Heart right ventricle (tissue), 16 donors: Measurements from ENCODE around the gene KRTAP12-4. TPM values are rescaled to one million over a fixed set of nuclear protein-coding genes. Genes with fewer than 3 reads are reported as not detected.
"Not testable (repeated sequence)": the region's sequence is repeated elsewhere in the genome, so short reads cannot be mapped to it uniquely, and the experiment has no call there.

Experiments used
- ATAC-seq, 8 donors: fragments of 200-7000 bp; cut with Tn5 transposase; one replicate each; pipeline ENCODE4 v1.9.1; 2020; ENCODE audit warnings: mild to moderate bottlenecking in 8 of 8, moderate library complexity in 8 of 8, moderate number of reproducible peaks in 1 of 8
- DNase-seq, 2 donors: peaks; one replicate each; pipeline ENCODE4 v3.0.0-alpha.2; 2020
- H3K27ac ChIP-seq, 10 donors: fragments of 200-600 bp; sonication (generic) in 2 of 10; one replicate each; pipeline versions ENCODE4 v1.5.0 to v1.8.0; 2020 to 2022; ENCODE audit warnings: mild to moderate bottlenecking in 3 of 10
- H3K27me3 ChIP-seq, 7 donors: fragments of 200-600 bp; one replicate each; pipeline ENCODE4 v1.8.0; 2021 to 2022; ENCODE audit warnings: mild to moderate bottlenecking in 2 of 7
- H3K36me3 ChIP-seq, 9 donors: fragments of 200-600 bp; sonication (generic) in 1 of 9; one replicate each; pipeline versions ENCODE4 v1.5.0 to v1.8.0; 2020 to 2022; ENCODE audit warnings: mild to moderate bottlenecking in 2 of 9
- H3K4me1 ChIP-seq, 9 donors: fragments of 200-600 bp; sonication (generic) in 1 of 9; one replicate each; pipeline versions ENCODE4 v1.5.0 to v1.8.0; 2020 to 2022; ENCODE audit warnings: mild to moderate bottlenecking in 4 of 9
- H3K4me3 ChIP-seq, 10 donors: fragments of 200-600 bp; sonication (generic) in 2 of 10; one replicate each; pipeline versions ENCODE4 v1.5.0 to v1.8.0; 2020 to 2022; ENCODE audit warnings: mild to moderate bottlenecking in 7 of 10, moderate library complexity in 2 of 10
- H3K9me3 ChIP-seq, 11 donors: fragments of 200-600 bp in 10 of 11; sonication (generic) in 2 of 11; one replicate each; pipeline versions ENCODE4 v1.5.0 to v1.8.0; 2013 to 2022; ENCODE audit warnings: mild to moderate bottlenecking in 2 of 11, control low read depth in 1 of 11, moderate library complexity in 1 of 11
- CTCF ChIP-seq, 9 donors: fragments of 200-600 bp; sonication (generic) in 2 of 9; IDR thresholded peaks; one replicate each; pipeline versions ENCODE4 v1.5.0 to v1.8.0; 2021 to 2022; ENCODE audit warnings: antibody characterized with exemption in 9 of 9, mild to moderate bottlenecking in 5 of 9, moderate library complexity in 1 of 9
- WGBS, 2 donors: extraction: QIAGEN DNeasy Blood & Tissue Kit; methylation state at CpG; one replicate each; pipeline ENCODE4 v1.1.7; 2013; ENCODE audit warnings: inconsistent platforms in 1 of 2; 5-methylcytosine and 5-hydroxymethylcytosine counted together
- intact Hi-C, 10 donors: fragments of 100-400 bp; cut with DNase I; formaldehyde crosslinking; loops; one replicate each; pipeline versions ENCODE4 v1.11.1 to v1.14.2; 2022
- polyA plus RNA-seq, 2 donors: library from polyadenylated mRNA; stranded (reverse); fragments of 200-250 nt; gene quantifications; one replicate each; pipeline ENCODE4 v1.2.3, GENCODE V29; 2013
- total RNA-seq, 10 donors: library from RNA; stranded (reverse); fragmentation: NEBNext Ultra II Directional in 3 of 10; extraction: Animal tissue kit (Norgen Biotek cat#: 25700) in 3 of 10; gene quantifications; one replicate each; pipeline versions ENCODE4 v1.2.1 to v1.2.4, GENCODE V29; 2021 to 2023
- donor health status: Arrhythmogenic right ventricular cardiomyopathy.
- donor health status: ischemic (EF 13 %, LVEDD 7.1; RV severe dilation, severe dysfunction).
- donor health status: healthy with polysubstance abuse.
- donor health status: DM: no; HTN: yes; CAD: no.
- donor health status: DM: no; HTN: no; CAD: no.
- donor health status: ischemic (EF 25% LVEDD 6.9; RV normal size, moderate dysfunction).
- donor health status: ischemic (EF 25% LVEDD 5.7; RV mildly dilated, moderate dysfunction).
- donor health status: healthy.
- donor health status: DM: yes; HTN: yes; CAD: no.
- donor health status: Ischemic cardiomyopathy.
- donor health status: ischemic (EF 35%, LVEDD 5.7; RV mildly dilated, moderate dysfunction).
- donor health status: nonischemic (EF 11% LVEDD 7.7; RV severe dilation, severe dysfunction).
- donor health status: DM: yes; HTN: yes; CAD: no.
- donor health status: PGD.
- donor health status: ischemic (EF 29% LVEDD 5.4; RV normal size, mild dysfunction).
- donor health status: nonischemic (EF 23%, LVEDD 6.1; RV moderate dilation, normal function).

The KRTAP12-4 gene
- total and polyA plus RNA-seq, 12 donors: not detected

DNA sequence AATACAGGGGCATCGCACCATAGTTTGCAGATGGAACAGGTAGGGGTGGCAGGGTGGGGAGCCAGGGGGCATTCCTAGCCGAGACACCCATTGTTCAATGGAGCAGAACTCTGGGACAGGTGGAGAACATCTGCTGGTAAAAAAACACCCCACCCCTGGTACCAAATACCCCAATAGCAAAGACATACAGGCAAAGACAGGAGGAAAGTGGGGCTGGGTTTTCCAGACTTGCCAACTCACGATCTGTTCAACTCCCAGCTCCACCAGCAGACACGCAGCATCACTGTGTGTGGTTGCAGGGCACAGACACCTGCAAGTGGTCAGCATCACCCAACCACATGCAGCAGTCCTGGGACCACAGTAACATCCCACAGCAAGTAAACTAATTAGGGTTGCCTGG is 42.9 kb downstream of the KRTAP12-4 start:
- Histone ChIP-seq H3K4me1 (no peaks in the 10 kb centered on the region), H3K27ac (no peak overlapping the region), H3K36me3 (no peaks in the 10 kb centered on the region), H3K27me3 (peaks cover 0 to 35% (median 5%) of the 10 kb centered on the region in 7 donors), H3K4me3 (no peak overlapping the region), H3K9me3 (peaks cover 0 to 47% (median 14%) of the 10 kb centered on the region in 11 donors)
- intact Hi-C loops: loop anchor here in 1 of 10 donors (10.0 kb wide), 1 partner anchor 133 kb away; no protein-coding TSS in a partner anchor
- 83 to 86% methylated on average over 4 of the region's 4 CpGs for WGBS, 2 donors
- ATAC-seq: no peak
- TF ChIP-seq CTCF (IDR thresholded peaks at IDR 0.05): no peak
- DNase-seq: no peak

GRCh38 chr21:44610157-44610843 is 44.2 kb downstream of the KRTAP12-4 start:
- H3K27me3 ChIP-seq: peaks cover 0 to 30% (median 3%) of the 10 kb centered on the region in 7 donors
- H3K4me3 ChIP-seq, H3K27ac ChIP-seq, H3K4me1 ChIP-seq, H3K36me3 ChIP-seq, DNase-seq, ATAC-seq: not testable (repeated sequence)
- H3K9me3 ChIP-seq: peaks cover 0 to 53% (median 14%) of the 10 kb centered on the region in 11 donors
- WGBS, 2 donors: 92 to 93% methylated on average over 7 of the region's 7 CpGs
- intact Hi-C loops: loop anchor here in 1 of 10 donors (10.0 kb wide), 1 partner anchor 135 kb away; no protein-coding TSS in a partner anchor

- no peak for TF ChIP-seq CTCF (IDR thresholded peaks at IDR 0.05)
- H3K4me1 ChIP-seq: no peaks in the 10 kb centered on the region
- DNase-seq (no peak), ATAC-seq (no peak)
- intact Hi-C loops: no loop called here
- H3K27ac ChIP-seq: no peak overlapping the region
- H3K9me3 ChIP-seq: peaks cover 0 to 58% (median 14%) of the 10 kb centered on the region in 11 donors
- peaks cover 0 to 24% (median 5%) of the 10 kb centered on the region in 7 donors for H3K27me3 ChIP-seq
- no peak overlapping the region for H3K4me3 ChIP-seq
- no peaks in the 10 kb centered on the region for H3K36me3 ChIP-seq
These were observed 45.3 kb downstream of the KRTAP12-4 start for GRCh38 chr21:44609193-44609592.

DNA sequence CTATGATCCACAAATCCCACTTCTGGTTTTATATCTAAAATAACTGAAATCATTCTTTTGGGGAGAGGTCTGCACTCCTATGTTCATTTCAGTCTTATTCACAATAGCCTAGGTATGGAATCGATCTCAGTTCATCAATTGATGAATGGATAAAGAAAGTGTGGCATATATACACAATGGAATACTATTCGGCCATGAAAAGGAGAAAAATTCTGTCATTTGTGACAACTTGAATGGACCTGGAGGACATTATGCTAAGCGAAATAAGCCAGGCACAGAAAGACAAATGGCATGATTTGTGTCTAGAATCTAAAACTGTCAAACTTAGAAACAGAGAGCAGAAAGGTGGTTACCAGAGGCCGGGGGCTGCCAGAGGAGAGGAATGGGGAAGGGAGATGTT is 48.0 kb downstream of the KRTAP12-4 start:
- no peak for TF ChIP-seq CTCF (IDR thresholded peaks at IDR 0.05)
- no peak for ATAC-seq

More for the DNA sequence above, 48.0 kb downstream of the KRTAP12-4 start:
- intact Hi-C loops: no loop called here
- no peak for DNase-seq
- Histone ChIP-seq H3K27me3 (peaks cover 0 to 21% (median 12%) of the 10 kb centered on the region in 7 donors), H3K4me3 (no peak overlapping the region), H3K9me3 (peaks cover 0 to 56% (median 14%) of the 10 kb centered on the region in 11 donors), H3K36me3 (no peaks in the 10 kb centered on the region), H3K4me1 (no peaks in the 10 kb centered on the region), H3K27ac (no peak overlapping the region)
- WGBS, 2 donors: 73 to 77% methylated on average over 4 of the region's 4 CpGs

Other genes starting within 250 kb of the KRTAP12-4 start
- gene LRRC3, start 199.1 kb downstream of the KRTAP12-4 start, total RNA-seq: 1 to 10 TPM; 1.2 to 3.2 (median 2.1) TPM
- gene LRRC3, start 199.1 kb downstream of the KRTAP12-4 start, polyA plus RNA-seq: 1 to 10 TPM; 1.2 to 2.3 TPM
- gene KRTAP10-1, start 114.5 kb downstream of the KRTAP12-4 start, total RNA-seq: not detected
- not detected for gene KRTAP10-1, start 114.5 kb downstream of the KRTAP12-4 start, polyA plus RNA-seq
- not detected for gene KRTAP10-2, start 103.2 kb downstream of the KRTAP12-4 start, total RNA-seq
- not detected for gene KRTAP10-2, start 103.2 kb downstream of the KRTAP12-4 start, polyA plus RNA-seq
- not detected for gene KRTAP10-3, start 95.9 kb downstream of the KRTAP12-4 start, total RNA-seq
- not detected for gene KRTAP10-3, start 95.9 kb downstream of the KRTAP12-4 start, polyA plus RNA-seq
- not detected for gene KRTAP10-4, start 80.9 kb downstream of the KRTAP12-4 start, total RNA-seq
- not detected for gene KRTAP10-4, start 80.9 kb downstream of the KRTAP12-4 start, polyA plus RNA-seq
- not detected for gene KRTAP10-5, start 74.1 kb downstream of the KRTAP12-4 start, total RNA-seq
- gene KRTAP10-5, start 74.1 kb downstream of the KRTAP12-4 start, polyA plus RNA-seq: not detected
- not detected for gene KRTAP10-6, start 62.2 kb downstream of the KRTAP12-4 start, total RNA-seq
- not detected for gene KRTAP10-6, start 62.2 kb downstream of the KRTAP12-4 start, polyA plus RNA-seq
- gene KRTAP10-7, start 54.1 kb downstream of the KRTAP12-4 start, total RNA-seq: not detected
- gene KRTAP10-7, start 54.1 kb downstream of the KRTAP12-4 start, polyA plus RNA-seq: not detected
- not detected for gene KRTAP10-8, start 42.6 kb downstream of the KRTAP12-4 start, total RNA-seq
- not detected for gene KRTAP10-8, start 42.6 kb downstream of the KRTAP12-4 start, polyA plus RNA-seq
- gene KRTAP10-9, start 27.6 kb downstream of the KRTAP12-4 start, total RNA-seq: not detected
- not detected for gene KRTAP10-9, start 27.6 kb downstream of the KRTAP12-4 start, polyA plus RNA-seq
- gene KRTAP10-10, start 17.3 kb downstream of the KRTAP12-4 start, total RNA-seq: not detected
- gene KRTAP10-10, start 17.3 kb downstream of the KRTAP12-4 start, polyA plus RNA-seq: not detected
- not detected for gene KRTAP10-11, start 8.2 kb downstream of the KRTAP12-4 start, total RNA-seq
- gene KRTAP10-11, start 8.2 kb downstream of the KRTAP12-4 start, polyA plus RNA-seq: not detected
- gene KRTAP12-3, start 3.3 kb upstream of the KRTAP12-4 start, total RNA-seq: not detected
- not detected for gene KRTAP12-3, start 3.3 kb upstream of the KRTAP12-4 start, polyA plus RNA-seq
- not detected for gene KRTAP12-2, start 12.3 kb upstream of the KRTAP12-4 start, total RNA-seq
- gene KRTAP12-2, start 12.3 kb upstream of the KRTAP12-4 start, polyA plus RNA-seq: not detected
- not detected for gene KRTAP12-1, start 27.5 kb upstream of the KRTAP12-4 start, total RNA-seq
- gene KRTAP12-1, start 27.5 kb upstream of the KRTAP12-4 start, polyA plus RNA-seq: not detected
- gene KRTAP10-12, start 42.5 kb upstream of the KRTAP12-4 start, total RNA-seq: not detected
- not detected for gene KRTAP10-12, start 42.5 kb upstream of the KRTAP12-4 start, polyA plus RNA-seq
- gene TSPEAR, start 56.9 kb upstream of the KRTAP12-4 start, total RNA-seq: 1 to 10 TPM in 4 of 10 donors, under 1 TPM in 3, not detected in 3; 0.12 to 2.1 (median 1.0) TPM
- gene TSPEAR, start 56.9 kb upstream of the KRTAP12-4 start, polyA plus RNA-seq: 1 to 10 TPM in 1 of 2 donors, under 1 TPM in 1; under 0.01 to 3.4 TPM
- 10 to 100 TPM; 58.1 to 89.5 (median 67.0) TPM for gene UBE2G2, start 147.2 kb upstream of the KRTAP12-4 start, total RNA-seq
- gene UBE2G2, start 147.2 kb upstream of the KRTAP12-4 start, polyA plus RNA-seq: 10 to 100 TPM; 39.6 to 59.3 TPM
- gene SUMO3, start 163.4 kb upstream of the KRTAP12-4 start, total RNA-seq: 10 to 100 TPM; 56.9 to 80.9 (median 72.6) TPM
- 10 to 100 TPM; 14.9 to 70.0 TPM for gene SUMO3, start 163.4 kb upstream of the KRTAP12-4 start, polyA plus RNA-seq
- 100 to 1,000 TPM; 109 to 188 (median 148) TPM for gene PTTG1IP, start 219.0 kb upstream of the KRTAP12-4 start, total RNA-seq
- gene PTTG1IP, start 219.0 kb upstream of the KRTAP12-4 start, polyA plus RNA-seq: 100 to 1,000 TPM; 122 to 172 TPM